Activated T-helper 1 cell treated with anti-CD3 and anti-CD28 coated beads, Interleukin-12 subunit alpha, Interleukin-12 subunit beta, Interleukin-2, Interleukin-4 antibody, amounts not matched to agents 30 ng/mL and 10 ng/mL and 1 ng/mL, durations not matched to agents 14 hours and 24 hours and 36 hours (primary cell): ENCODE data around the gene DPM1. TPM values are rescaled to one million over a fixed set of nuclear protein-coding genes. Genes with fewer than 3 reads are reported as not detected.

ENCODE experiments used
- DNase-seq: peaks from one replicate; pipeline ENCODE4 v3.0.0; 2021; ENCODE audit warnings: low spot score
- H3K27ac Mint-ChIP-seq: one replicate; pipeline ENCODE4 v1.8.0; 2021; ENCODE audit warnings: mild to moderate bottlenecking, mixed read lengths
- H3K27me3 Mint-ChIP-seq: one replicate; pipeline ENCODE4 v1.8.0; 2022; ENCODE audit warnings: mild to moderate bottlenecking, moderate library complexity, mixed read lengths; ENCODE audit not compliant: insufficient read depth
- H3K36me3 Mint-ChIP-seq: one replicate; pipeline ENCODE4 v1.8.0; 2021; ENCODE audit warnings: low read depth, mixed read lengths
- H3K4me1 Mint-ChIP-seq: one replicate; pipeline ENCODE4 v1.8.0; 2021; ENCODE audit warnings: low read depth, mixed read lengths
- H3K4me3 Mint-ChIP-seq: one replicate; pipeline ENCODE4 v1.8.0; 2021; ENCODE audit warnings: mild to moderate bottlenecking, moderate library complexity, mixed read lengths
- H3K9me3 Mint-ChIP-seq: one replicate; pipeline ENCODE4 v1.8.0; 2021; ENCODE audit warnings: mixed read lengths
- intact Hi-C: fragments of 100-400 bp; cut with micrococcal nuclease; formaldehyde crosslinking; loops from one replicate; pipeline ENCODE4 v1.15.1; 2024
- total RNA-seq: library from RNA; stranded (reverse); gene quantifications from 2 replicates; pipeline ENCODE4 v1.2.3, GENCODE V29; 2022

The DPM1 gene
- total RNA-seq, 1 donor from 2014 or later = 54.6 TPM

- Mint-ChIP-seq H3K9me3 (no peaks in the 10 kb centered on the region), H3K27me3 (peaks cover 8% of the 10 kb centered on the region), H3K36me3 (no peaks in the 10 kb centered on the region), H3K27ac (no peak overlapping the region), H3K4me3 (no peak overlapping the region), H3K4me1 (no peaks in the 10 kb centered on the region)
- DNase-seq = no peak
- intact Hi-C loops = no loop called here
Measured at GRCh38 chr20:50969912-50970311, 11.6 kb upstream of the DPM1 start.

- DNase-seq = no peak
- intact Hi-C loops = no loop called here
- Mint-ChIP-seq H3K27me3 (peaks cover 7% of the 10 kb centered on the region), H3K36me3 (no peaks in the 10 kb centered on the region), H3K4me1 (no peaks in the 10 kb centered on the region), H3K27ac (no peak overlapping the region), H3K9me3 (no peaks in the 10 kb centered on the region), H3K4me3 (no peak overlapping the region)
Measured at GRCh38 chr20:50969435-50969834, 11.1 kb upstream of the DPM1 start.

GRCh38 chr20:50968289-50968688 is 10.0 kb upstream of the DPM1 start:
- Mint-ChIP-seq H3K27me3 (peaks cover 7% of the 10 kb centered on the region), H3K9me3 (no peaks in the 10 kb centered on the region), H3K27ac (no peak overlapping the region), H3K36me3 (no peaks in the 10 kb centered on the region), H3K4me1 (no peaks in the 10 kb centered on the region), H3K4me3 (no peak overlapping the region)
- intact Hi-C loops = no loop called here
- DNase-seq = no peak

- Mint-ChIP-seq H3K27me3 (peaks cover 7% of the 10 kb centered on the region), H3K27ac (no peak overlapping the region), H3K4me3 (no peak overlapping the region), H3K9me3 (no peaks in the 10 kb centered on the region), H3K36me3 (no peaks in the 10 kb centered on the region), H3K4me1 (no peaks in the 10 kb centered on the region)
- intact Hi-C loops = no loop called here
- DNase-seq = no peak
Measured at GRCh38 chr20:50967586-50967985, 9.3 kb upstream of the DPM1 start.

- H3K4me1 Mint-ChIP-seq = peaks cover 44% of the 10 kb centered on the region
- peak overlapping the region; percentile 99 for H3K4me3 Mint-ChIP-seq
- H3K27me3 Mint-ChIP-seq = no peaks in the 10 kb centered on the region
- H3K9me3 Mint-ChIP-seq = no peaks in the 10 kb centered on the region
- H3K36me3 Mint-ChIP-seq = peaks cover 17% of the 10 kb centered on the region
- intact Hi-C loops = loop anchor here (2.0 kb wide), 1 partner anchor 1913 kb away; the partner anchor contains the start of gene CSE1L
- DNase-seq = no peak
- peak overlapping the region; percentile 92 for H3K27ac Mint-ChIP-seq
Measured at GRCh38 chr20:50959543-50960126, 1.3 kb upstream of the DPM1 start.

- no peaks in the 10 kb centered on the region for H3K27me3 Mint-ChIP-seq
Measured at GRCh38 chr20:50958615-50959542, 547 bp upstream of the DPM1 start, which contains the start of gene MOCS3. Gene MOCS3 (plus strand): TSS chr20:50958818. CDS start chr20:50958843, 25 bp downstream.

GRCh38 chr20:50957276-50957675 is 1.1 kb downstream of the DPM1 start:
- no peaks in the 10 kb centered on the region for H3K9me3 Mint-ChIP-seq
- H3K27ac Mint-ChIP-seq = peak overlapping the region; percentile 92
- no peak for DNase-seq
- H3K27me3 Mint-ChIP-seq = no peaks in the 10 kb centered on the region
- peaks cover 24% of the 10 kb centered on the region for H3K36me3 Mint-ChIP-seq
- peak overlapping the region; percentile 99 for H3K4me3 Mint-ChIP-seq
- H3K4me1 Mint-ChIP-seq = peaks cover 50% of the 10 kb centered on the region
- intact Hi-C loops = no loop called here

More at GRCh38 chr20:50958615-50959542, 547 bp upstream of the DPM1 start, which contains the start of gene MOCS3:
- intact Hi-C loops = loop anchor here (1.0 to 2.0 kb wide), 5 partner anchors 28 to 1912 kb away; partner anchors contain the start of genes ADNP, BCAS4 and CSE1L
- peak within 1 kb of the TSS; percentile 92 for H3K27ac Mint-ChIP-seq
- peak within 1 kb of the TSS; percentile 99 for H3K4me3 Mint-ChIP-seq
- no peaks in the 10 kb centered on the region for H3K9me3 Mint-ChIP-seq
- peaks cover 17% of the 10 kb centered on the region for H3K36me3 Mint-ChIP-seq
- H3K4me1 Mint-ChIP-seq = peaks cover 50% of the 10 kb centered on the region
- DNase-seq = peak; percentile 80

GRCh38 chr20:50953821-50954220 is 4.5 kb downstream of the DPM1 start:
- no peak for DNase-seq
- no peaks in the 10 kb centered on the region for H3K27me3 Mint-ChIP-seq
- H3K4me1 Mint-ChIP-seq = peaks cover 34% of the 10 kb centered on the region
- H3K36me3 Mint-ChIP-seq = peaks cover 31% of the 10 kb centered on the region
- no peaks in the 10 kb centered on the region for H3K9me3 Mint-ChIP-seq
- H3K4me3 Mint-ChIP-seq = no peak overlapping the region
- intact Hi-C loops = no loop called here
- H3K27ac Mint-ChIP-seq = no peak overlapping the region

GRCh38 chr20:50953196-50953595 is 5.1 kb downstream of the DPM1 start:
- Mint-ChIP-seq H3K9me3 (no peaks in the 10 kb centered on the region), H3K27me3 (no peaks in the 10 kb centered on the region), H3K27ac (no peak overlapping the region), H3K36me3 (peaks cover 34% of the 10 kb centered on the region), H3K4me3 (no peak overlapping the region), H3K4me1 (peaks cover 33% of the 10 kb centered on the region)
- no peak for DNase-seq
- intact Hi-C loops = no loop called here

- Mint-ChIP-seq H3K36me3 (peaks cover 41% of the 10 kb centered on the region), H3K4me1 (no peaks in the 10 kb centered on the region), H3K27me3 (no peaks in the 10 kb centered on the region), H3K9me3 (no peaks in the 10 kb centered on the region), H3K4me3 (no peak overlapping the region), H3K27ac (no peak overlapping the region)
- intact Hi-C loops = no loop called here
- DNase-seq = no peak
Measured at GRCh38 chr20:50948132-50948785, 10.1 kb downstream of the DPM1 start.

- intact Hi-C loops = no loop called here
- no peak for DNase-seq
- Mint-ChIP-seq H3K27ac (no peak overlapping the region), H3K4me3 (no peak overlapping the region), H3K9me3 (no peaks in the 10 kb centered on the region), H3K27me3 (no peaks in the 10 kb centered on the region), H3K4me1 (no peaks in the 10 kb centered on the region), H3K36me3 (peaks cover 30% of the 10 kb centered on the region)
Measured at GRCh38 chr20:50943069-50943468, 15.3 kb downstream of the DPM1 start.

GRCh38 chr20:50933589-50933988 is 24.7 kb downstream of the DPM1 start:
- DNase-seq = no peak
- intact Hi-C loops = loop anchor here (10.0 kb wide), 1 partner anchor 1659 kb away; the partner anchor contains the start of gene ZNFX1
- Mint-ChIP-seq H3K9me3 (no peaks in the 10 kb centered on the region), H3K36me3 (peaks cover 50% of the 10 kb centered on the region), H3K27ac (no peak overlapping the region), H3K4me1 (peaks cover 30% of the 10 kb centered on the region), H3K4me3 (no peak overlapping the region), H3K27me3 (no peaks in the 10 kb centered on the region)
